ENCODE results near the gene RIPK1.
"Not testable (repeated sequence)": the region's sequence is repeated elsewhere in the genome, so short reads cannot be mapped to it uniquely, and the experiment has no call there.

- not testable (repeated sequence) for TF ChIP-seq EZH2 (IDR thresholded peaks at IDR 0.05; ENCODE audit: insufficient read depth, poor library complexity, severe bottlenecking); EZH2phosphoT487 (IDR thresholded peaks at IDR 0.05; ENCODE audit: insufficient read depth, low read depth)
Observed at GRCh38 chr6:3048009-3048408, 20.3 kb upstream of the RIPK1 start.

Data from GM23248 (cell line).